Testis (tissue), 3 donors: ENCODE data around the gene LZTS2. TPM values are rescaled to one million over a fixed set of nuclear protein-coding genes. Genes with fewer than 3 reads are reported as not detected.

Experiments used
- DNase-seq: peaks from one replicate; pipeline ENCODE4 v3.0.0-alpha.2; 2019
- H3K27ac ChIP-seq, 2 donors: fragments of 200-600 bp; sonication (generic); one replicate each; pipeline ENCODE4 v1.5.1; 2019
- H3K27me3 ChIP-seq: fragments of 200-600 bp; sonication (generic); one replicate; pipeline ENCODE4 v1.5.1; 2019
- H3K36me3 ChIP-seq: fragments of 200-600 bp; sonication (generic); one replicate; pipeline ENCODE4 v1.5.1; 2017; ENCODE audit warnings: low read depth; ENCODE audit errors: missing control alignments
- H3K4me1 ChIP-seq: fragments of 200-600 bp; sonication (generic); one replicate; pipeline ENCODE4 v1.5.1; 2019
- H3K4me3 ChIP-seq, 2 donors: fragments of 200-600 bp; sonication (generic); one replicate each; pipeline ENCODE4 v1.5.1; 2017 to 2019
- H3K9me3 ChIP-seq: fragments of 200-600 bp; sonication (generic); one replicate; pipeline ENCODE4 v1.5.1; 2017
- CTCF ChIP-seq, 3 experiments: fragments of 450-650 bp in 2 of 3; fragments of 200-600 bp in 1 of 3; sonication (generic) in 1 of 3; IDR thresholded peaks; one replicate each; pipeline ENCODE4 v1.5.1; 2016 to 2019; ENCODE audit warnings: antibody characterized with exemption in 3 of 3, mild to moderate bottlenecking in 2 of 3, moderate library complexity in 1 of 3
- POLR2A ChIP-seq: fragments of 450-650 bp; IDR thresholded peaks from one replicate; pipeline ENCODE4 v1.6.1; 2017; ENCODE audit warnings: antibody characterized with exemption, mild to moderate bottlenecking, moderate library complexity
- WGBS, 2 donors: methylation state at CpG; one replicate each; pipeline ENCODE4 v1.1.5; 2018; 5-methylcytosine and 5-hydroxymethylcytosine counted together
- intact Hi-C: fragments of 100-400 bp; cut with DNase I; formaldehyde crosslinking; loops from one replicate; pipeline ENCODE4 v1.15.1; 2023; ENCODE audit warnings: low total_unique reads
- polyA plus RNA-seq: library from polyadenylated mRNA; stranded (reverse); fragments of 350-450 nt; fragmentation: Illumina TruSeq; extraction: RNeasy Lipid Tissue Mini Kit (QIAGEN cat#74804); gene quantifications from one replicate; pipeline ENCODE4 v1.2.3, GENCODE V29; 2014; ENCODE audit warnings: low read depth, low replicate concordance; ENCODE audit not compliant: insufficient read depth
- total RNA-seq, 2 donors: library from RNA; depleted of rRNA; stranded (reverse); fragments of >200 nt; gene quantifications; one replicate each; pipeline ENCODE4 v1.2.3, GENCODE V29; 2016

The LZTS2 gene
- total and polyA plus RNA-seq, 3 donors from 2014 or later, result 65.9 to 158 (median 133) TPM

- Histone ChIP-seq H3K27me3 (no peaks in the 10 kb centered on the region), H3K4me1 (peaks cover 34% of the 10 kb centered on the region), H3K9me3 (no peaks in the 10 kb centered on the region), H3K4me3 (peak overlapping the region; percentile 76 to 97), H3K36me3 (no peaks in the 10 kb centered on the region), H3K27ac (peak overlapping the region; percentile 99 to 100)
- 0% methylated on average over 31 to 49 of the region's 66 CpGs for WGBS, 2 donors
- no peak for TF ChIP-seq POLR2A
- peak; percentile 81 to 88 (median 83) for TF ChIP-seq CTCF (IDR thresholded peaks at IDR 0.05)
- intact Hi-C loops, result no loop called here
- DNase-seq, result peak; percentile 76
These were observed 2.0 kb upstream of the LZTS2 start for GRCh38 chr10:100997360-100998182.

- WGBS, 2 donors, result 0 to 1% methylated on average over 21 to 25 of the region's 25 CpGs
- H3K27me3 ChIP-seq, result no peaks in the 10 kb centered on the region
- H3K9me3 ChIP-seq, result no peaks in the 10 kb centered on the region
- intact Hi-C loops, result no loop called here
- no peaks in the 10 kb centered on the region for H3K36me3 ChIP-seq
- TF ChIP-seq POLR2A (no peak), CTCF (IDR thresholded peaks at IDR 0.05) (no peak)
- DNase-seq, result peak; percentile 92
- H3K4me1 ChIP-seq, result peaks cover 35% of the 10 kb centered on the region
- peak overlapping the region; percentile 76 to 97 for H3K4me3 ChIP-seq
- H3K27ac ChIP-seq, result peak overlapping the region; percentile 99 to 100
These were observed 1.2 kb upstream of the LZTS2 start for GRCh38 chr10:100998183-100998990.

- WGBS, 2 donors, result 0% methylated on average over 38 of the region's 83 CpGs; no CpG with 5 or more reads in 1 of the 2 donors
These were observed 442 bp upstream of the LZTS2 start for GRCh38 chr10:100998991-100999741.

More at GRCh38 chr10:100998991-100999741, 442 bp upstream of the LZTS2 start:
- TF ChIP-seq POLR2A, result peak; percentile 66
- peak; percentile 95 to 99 (median 97) for TF ChIP-seq CTCF (IDR thresholded peaks at IDR 0.05)
- peaks cover 35% of the 10 kb centered on the region for H3K4me1 ChIP-seq
- H3K27ac ChIP-seq, result peak overlapping the region; percentile 99 to 100
- H3K27me3 ChIP-seq, result no peaks in the 10 kb centered on the region
- H3K36me3 ChIP-seq, result no peaks in the 10 kb centered on the region
- H3K9me3 ChIP-seq, result no peaks in the 10 kb centered on the region
- peak; percentile 79 for DNase-seq
- intact Hi-C loops, result no loop called here
- peak overlapping the region; percentile 76 to 97 for H3K4me3 ChIP-seq
